ENCODE measurements around the gene PSMB8. TPM values are rescaled to one million over a fixed set of nuclear protein-coding genes. Genes with fewer than 3 reads are reported as not detected.
A peak's percentile ranks its signal among the peaks of the same experiment; 100 is the strongest.

PSMB8 gene
- total RNA-seq (10 to 100 TPM in 1 of 2 donors, 1 to 10 TPM in 1; 4.6 to 11.2 TPM), polyA plus RNA-seq (ENCODE audit: insufficient read depth, low read depth, low replicate concordance) (35.7 TPM)
- long read RNA-seq, donor 1, transcript PSMB8-202 (6 exons, 1,124 nt), result major isoform, 19 of 27 reads
- long read RNA-seq, donor 1, transcript PSMB8-205 (2 exons, 835 nt), result minor isoform, 5 of 27 reads
- long read RNA-seq, donor 1, partial matches to known transcripts, result 0 of 27 reads
- long read RNA-seq, donor 1, other reads (novel, unspliced or antisense), result 0 of 27 reads
- long read RNA-seq, donor 2, transcript PSMB8-205 (2 exons, 835 nt), result minor isoform, 8 of 20 reads
- long read RNA-seq, donor 2, transcript PSMB8-202 (6 exons, 1,124 nt), result major isoform, 10 of 20 reads
- long read RNA-seq, donor 2, partial matches to known transcripts, result 0 of 20 reads
- long read RNA-seq, donor 2, other reads (novel, unspliced or antisense), result 0 of 20 reads

GRCh38 chr6:32843979-32844838, at the start of gene PSMB8:
TSS of gene PSMB8 (minus strand) at chr6:32844047. CDS start at chr6:32843996, 51 bp downstream.
- WGBS, 2 donors, result 0 to 1% methylated on average over 33 to 40 of the region's 40 CpGs
- H3K27me3 ChIP-seq, result no peaks in the 10 kb centered on the region
- intact Hi-C loops (cut with DNase I; ENCODE audit: low total_unique reads), result no loop called here
- peak within 1 kb of the TSS; percentile 64 to 78 for H3K4me3 ChIP-seq
- H3K36me3 ChIP-seq (ENCODE audit: low read depth, missing control alignments), result no peaks in the 10 kb centered on the region
- no peaks in the 10 kb centered on the region for H3K9me3 ChIP-seq
- peaks cover 15% of the 10 kb centered on the region for H3K4me1 ChIP-seq
- peak; percentile 99 for DNase-seq
- TF ChIP-seq CTCF (IDR thresholded peaks at IDR 0.05), result peak in 2 of 3 experiments; percentile 22 to 23
- TF ChIP-seq POLR2A (IDR thresholded peaks at IDR 0.05), result no peak
- peak within 1 kb of the TSS; percentile 89 to 90 for H3K27ac ChIP-seq

GRCh38 chr6:32890831-32891230, 47.0 kb upstream of the PSMB8 start:
- 59 to 74% methylated on average over 1 of the region's 1 CpG for WGBS, 2 donors
- no peak for DNase-seq
- Histone ChIP-seq H3K4me3 (no peak overlapping the region), H3K9me3 (no peaks in the 10 kb centered on the region), H3K4me1 (peaks cover 20% of the 10 kb centered on the region), H3K27me3 (no peaks in the 10 kb centered on the region), H3K27ac (no peak overlapping the region), H3K36me3 (ENCODE audit: low read depth, missing control alignments) (no peaks in the 10 kb centered on the region)
- TF ChIP-seq POLR2A (IDR thresholded peaks at IDR 0.05), result no peak
- TF ChIP-seq CTCF (IDR thresholded peaks at IDR 0.05), result no peak
- intact Hi-C loops (cut with DNase I; ENCODE audit: low total_unique reads), result no loop called here

GRCh38 chr6:32889533-32889932, 45.7 kb upstream of the PSMB8 start:
- no peaks in the 10 kb centered on the region for H3K27me3 ChIP-seq
- no peak overlapping the region for H3K27ac ChIP-seq
- TF ChIP-seq POLR2A (IDR thresholded peaks at IDR 0.05) (no peak), CTCF (IDR thresholded peaks at IDR 0.05) (no peak)
- DNase-seq, result no peak
- peaks cover 13% of the 10 kb centered on the region for H3K4me1 ChIP-seq
- H3K4me3 ChIP-seq, result no peak overlapping the region
- WGBS, 2 donors, result 43 to 54% methylated on average over 1 of the region's 1 CpG
- no peaks in the 10 kb centered on the region for H3K36me3 ChIP-seq (ENCODE audit: low read depth, missing control alignments)
- H3K9me3 ChIP-seq, result no peaks in the 10 kb centered on the region
- intact Hi-C loops (cut with DNase I; ENCODE audit: low total_unique reads), result loop anchor here (10.0 kb wide), 1 partner anchor 95 kb away; no protein-coding TSS in a partner anchor

- no peaks in the 10 kb centered on the region for H3K9me3 ChIP-seq
- intact Hi-C loops (cut with DNase I; ENCODE audit: low total_unique reads), result loop anchor here (10.0 kb wide), 1 partner anchor 96 kb away; no protein-coding TSS in a partner anchor
- TF ChIP-seq POLR2A (IDR thresholded peaks at IDR 0.05) (no peak), CTCF (IDR thresholded peaks at IDR 0.05) (no peak)
- H3K36me3 ChIP-seq (ENCODE audit: low read depth, missing control alignments), result no peaks in the 10 kb centered on the region
- no peak for DNase-seq
- no peaks in the 10 kb centered on the region for H3K27me3 ChIP-seq
- no peak overlapping the region for H3K27ac ChIP-seq
- no peak overlapping the region for H3K4me3 ChIP-seq
- peaks cover 9% of the 10 kb centered on the region for H3K4me1 ChIP-seq
- 62 to 68% methylated on average over 2 of the region's 2 CpGs for WGBS, 2 donors
These were observed 44.7 kb upstream of the PSMB8 start for GRCh38 chr6:32888576-32888975.

Measured in testis (tissue), 5 donors.